Stomach (tissue), 9 donors: ENCODE results near the gene VTI1A. TPM values are rescaled to one million over a fixed set of nuclear protein-coding genes. Genes with fewer than 3 reads are reported as not detected.

Experiments
- DNase-seq, 2 donors: peaks; one replicate each; pipeline versions ENCODE4 v3.0.0 to v3.0.0-alpha.2; 2013 to 2019
- H3K27ac ChIP-seq, 5 donors: fragments of 200-600 bp in 4 of 5; sonication (generic) in 4 of 5; one replicate each; pipeline ENCODE4 v1.5.1; 2013 to 2019; ENCODE audit warnings: mild to moderate bottlenecking in 1 of 5, moderate library complexity in 1 of 5
- H3K27me3 ChIP-seq, 3 donors: fragments of 200-600 bp; sonication (generic); one replicate each; pipeline ENCODE4 v1.5.1; 2017 to 2019; ENCODE audit warnings: mixed run types in 1 of 3
- H3K36me3 ChIP-seq, 4 donors: fragments of 200-600 bp; sonication (generic); 1 replicate in 3 of 4; 2 replicates in 1 of 4; pipeline ENCODE4 v1.5.1; 2016 to 2019
- H3K4me1 ChIP-seq, 4 donors: fragments of 200-600 bp; sonication (generic); one replicate each; pipeline ENCODE4 v1.5.1; 2016 to 2019
- H3K4me3 ChIP-seq, 4 donors: fragments of 200-600 bp; sonication (generic) in 3 of 4; one replicate each; pipeline ENCODE4 v1.5.1; 2016 to 2019; ENCODE audit warnings: mild to moderate bottlenecking in 1 of 4
- H3K9me3 ChIP-seq, 4 donors: fragments of 200-600 bp; sonication (generic); one replicate each; pipeline ENCODE4 v1.5.1; 2016 to 2019
- EP300 ChIP-seq: sonication (generic); formaldehyde crosslinking; IDR thresholded peaks from one replicate; pipeline ENCODE4 v1.6.1; 2017; ENCODE audit warnings: antibody characterized with exemption
- POLR2A ChIP-seq, 4 donors: fragments of 450-650 bp; IDR thresholded peaks; one replicate each; pipeline ENCODE4 v1.6.1; 2016; ENCODE audit warnings: antibody characterized with exemption in 4 of 4, control low read depth in 2 of 4, mild to moderate bottlenecking in 1 of 4, moderate library complexity in 1 of 4
- POLR2AphosphoS5 ChIP-seq, 3 donors: sonication (generic); formaldehyde crosslinking; IDR thresholded peaks; one replicate each; pipeline ENCODE4 v1.6.1; 2016; ENCODE audit warnings: antibody characterized with exemption in 3 of 3
- WGBS, 5 donors: extraction: QIAGEN DNeasy Blood & Tissue Kit in 3 of 5; methylation state at CpG; one replicate each; pipeline versions ENCODE4 v1.1.5 to v1.1.7; 2013 to 2018; 5-methylcytosine and 5-hydroxymethylcytosine counted together
- intact Hi-C: fragments of 100-400 bp; cut with DNase I; formaldehyde crosslinking; loops from one replicate; pipeline ENCODE4 v1.15.1; 2023; ENCODE audit warnings: low total_unique reads
- polyA plus RNA-seq, 3 donors: library from polyadenylated mRNA; stranded (reverse); fragments of 200-250 nt; gene quantifications; one replicate each; pipeline ENCODE4 v1.2.3, GENCODE V29; 2013
- total RNA-seq, 5 donors: library from RNA; depleted of rRNA; stranded (reverse); fragments of >200 nt; gene quantifications; one replicate each; pipeline versions ENCODE4 v1.1.0 to v1.2.3, GENCODE V29; 2014 to 2016
- TF ChIP-seq, protein P1 (sequence below), 7 experiments: fragments of 450-650 bp in 4 of 7; fragments of 200-600 bp in 3 of 7; sonication (generic) in 3 of 7; IDR thresholded peaks; one replicate each; pipeline ENCODE4 v1.5.1; 2016 to 2019; ENCODE audit warnings: antibody characterized with exemption in 7 of 7, control low read depth in 2 of 7, mild to moderate bottlenecking in 1 of 7
- donor health status: healthy with polysubstance abuse.
- donor health status: Bipolar disorder and iron deficiency.
- donor health status: healthy.

VTI1A gene
- total and polyA plus RNA-seq, 8 donors, result 6.5 to 222 (median 57.4) TPM

DNA sequence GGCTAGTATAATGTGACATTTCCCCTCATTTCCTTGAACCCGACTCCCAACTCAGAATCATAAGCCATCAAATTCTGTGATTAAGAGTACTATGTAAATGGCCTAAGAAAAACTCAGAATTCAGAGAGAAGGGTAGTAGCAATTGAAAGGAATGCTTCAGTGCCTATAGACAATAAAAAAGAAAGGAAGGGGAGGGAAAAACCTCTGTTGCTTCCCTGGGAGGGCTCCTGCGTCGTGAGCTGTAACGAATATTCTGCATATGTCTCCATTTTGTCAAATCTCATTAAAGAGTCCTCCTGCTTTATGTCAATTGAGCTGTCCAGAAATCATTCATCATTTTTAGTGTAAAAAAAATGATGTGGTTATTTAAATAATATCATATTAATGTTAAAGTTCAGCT is 223.0 kb downstream of the VTI1A start:
- H3K27me3 ChIP-seq, result no peaks in the 10 kb centered on the region
- intact Hi-C loops, result no loop called here
- no peak for TF ChIP-seq POLR2A (IDR thresholded peaks at IDR 0.05)
- TF ChIP-seq, protein P1, sequence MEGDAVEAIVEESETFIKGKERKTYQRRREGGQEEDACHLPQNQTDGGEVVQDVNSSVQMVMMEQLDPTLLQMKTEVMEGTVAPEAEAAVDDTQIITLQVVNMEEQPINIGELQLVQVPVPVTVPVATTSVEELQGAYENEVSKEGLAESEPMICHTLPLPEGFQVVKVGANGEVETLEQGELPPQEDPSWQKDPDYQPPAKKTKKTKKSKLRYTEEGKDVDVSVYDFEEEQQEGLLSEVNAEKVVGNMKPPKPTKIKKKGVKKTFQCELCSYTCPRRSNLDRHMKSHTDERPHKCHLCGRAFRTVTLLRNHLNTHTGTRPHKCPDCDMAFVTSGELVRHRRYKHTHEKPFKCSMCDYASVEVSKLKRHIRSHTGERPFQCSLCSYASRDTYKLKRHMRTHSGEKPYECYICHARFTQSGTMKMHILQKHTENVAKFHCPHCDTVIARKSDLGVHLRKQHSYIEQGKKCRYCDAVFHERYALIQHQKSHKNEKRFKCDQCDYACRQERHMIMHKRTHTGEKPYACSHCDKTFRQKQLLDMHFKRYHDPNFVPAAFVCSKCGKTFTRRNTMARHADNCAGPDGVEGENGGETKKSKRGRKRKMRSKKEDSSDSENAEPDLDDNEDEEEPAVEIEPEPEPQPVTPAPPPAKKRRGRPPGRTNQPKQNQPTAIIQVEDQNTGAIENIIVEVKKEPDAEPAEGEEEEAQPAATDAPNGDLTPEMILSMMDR (IDR thresholded peaks at IDR 0.05), result no peak
- TF ChIP-seq POLR2AphosphoS5 (IDR thresholded peaks at IDR 0.05), result no peak
- no peaks in the 10 kb centered on the region for H3K9me3 ChIP-seq
- no peak overlapping the region for H3K27ac ChIP-seq
- H3K4me3 ChIP-seq, result no peak overlapping the region
- DNase-seq, result no peak
- WGBS, 5 donors, result 96 to 99% (median 97%) methylated on average over 4 of the region's 4 CpGs
- H3K4me1 ChIP-seq, result peaks cover 0 to 6% (median 0%) of the 10 kb centered on the region in 4 donors
- peaks cover 4 to 19% (median 12%) of the 10 kb centered on the region in 4 donors for H3K36me3 ChIP-seq

DNA sequence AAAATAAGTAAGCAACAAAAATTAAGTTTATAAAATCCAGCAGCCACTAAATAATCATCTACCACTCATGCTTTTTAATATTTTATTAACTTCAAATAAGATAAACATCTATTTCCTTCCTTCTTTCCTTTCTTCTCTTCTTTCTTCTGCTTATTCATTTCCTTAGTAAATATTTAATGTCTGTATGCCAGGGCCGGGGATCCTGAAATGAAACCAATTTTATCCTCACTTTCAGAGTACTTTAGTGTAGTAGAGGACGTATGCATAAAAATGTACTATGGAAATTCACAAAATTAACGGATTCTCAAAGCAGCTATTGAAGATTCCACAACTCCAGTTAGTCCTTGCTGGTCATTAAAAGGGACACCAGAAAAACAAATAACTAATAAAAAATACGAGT is 224.7 kb downstream of the VTI1A start:
- 64 to 77% (median 73%) methylated on average over 4 of the region's 4 CpGs for WGBS, 5 donors
- Histone ChIP-seq H3K4me1 (peaks cover 0 to 6% (median 0%) of the 10 kb centered on the region in 4 donors), H3K9me3 (no peaks in the 10 kb centered on the region), H3K4me3 (no peak overlapping the region), H3K36me3 (peaks cover 4 to 19% (median 12%) of the 10 kb centered on the region in 4 donors), H3K27me3 (no peaks in the 10 kb centered on the region), H3K27ac (no peak overlapping the region)
- DNase-seq, result no peak
- TF ChIP-seq, protein P1 (IDR thresholded peaks at IDR 0.05), result no peak
- no peak for TF ChIP-seq EP300
- no peak for TF ChIP-seq POLR2AphosphoS5 (IDR thresholded peaks at IDR 0.05)
- no peak for TF ChIP-seq POLR2A (IDR thresholded peaks at IDR 0.05)
- intact Hi-C loops, result no loop called here

DNA sequence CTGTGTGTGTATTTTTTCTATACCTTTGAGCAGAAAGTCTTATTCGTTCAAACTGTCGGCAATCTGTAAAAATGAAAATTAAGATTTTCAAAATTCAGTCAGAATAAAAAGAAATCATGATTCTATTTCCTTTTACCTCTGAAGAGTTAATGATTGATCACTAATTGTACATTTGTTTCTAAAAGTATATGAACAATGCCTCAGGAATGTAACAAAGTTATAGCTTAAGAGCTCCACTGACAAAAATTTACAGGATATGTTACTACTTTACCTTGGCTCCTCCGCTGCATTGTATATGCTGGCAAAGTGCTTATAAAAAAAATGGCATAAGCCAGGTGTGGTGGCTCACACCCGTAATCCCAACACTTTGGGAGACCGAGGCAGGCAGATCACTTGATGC is 225.7 kb downstream of the VTI1A start:
- intact Hi-C loops, result no loop called here
- DNase-seq, result no peak
- Histone ChIP-seq H3K4me1 (peaks cover 0 to 9% (median 0%) of the 10 kb centered on the region in 4 donors), H3K27me3 (no peaks in the 10 kb centered on the region), H3K4me3 (no peak overlapping the region), H3K27ac (no peak overlapping the region), H3K9me3 (no peaks in the 10 kb centered on the region), H3K36me3 (peaks cover 4 to 19% (median 12%) of the 10 kb centered on the region in 4 donors)
- TF ChIP-seq POLR2A (IDR thresholded peaks at IDR 0.05), result no peak
- TF ChIP-seq, protein P1 (IDR thresholded peaks at IDR 0.05), result no peak
- TF ChIP-seq EP300, result no peak
- TF ChIP-seq POLR2AphosphoS5 (IDR thresholded peaks at IDR 0.05), result no peak
- 91 to 98% (median 96%) methylated on average over 5 of the region's 5 CpGs for WGBS, 5 donors

DNA sequence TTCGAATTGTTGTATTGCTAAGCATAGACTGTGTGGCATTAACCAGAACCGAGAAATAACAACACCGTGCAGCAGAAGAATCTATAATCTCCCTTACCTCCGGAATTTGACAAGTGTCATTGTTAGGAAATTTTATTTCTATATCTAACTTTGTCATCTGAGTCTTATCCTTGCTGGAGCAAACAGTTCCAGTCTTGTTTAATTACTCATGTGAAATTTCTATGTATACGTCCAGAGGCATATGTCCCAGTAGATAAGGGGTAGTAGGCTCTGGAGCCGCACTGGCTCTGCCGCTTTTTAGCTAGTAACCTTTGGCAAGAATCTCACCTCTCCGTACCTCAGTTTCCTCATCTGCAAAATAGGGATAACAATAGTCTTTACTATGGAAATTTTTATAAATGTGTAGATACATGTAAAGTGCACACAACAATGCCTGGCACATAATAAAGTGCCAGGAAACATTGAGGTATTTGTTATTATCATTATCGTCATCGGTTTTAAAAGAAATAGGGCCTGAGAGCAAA is 228.6 kb downstream of the VTI1A start:
- Histone ChIP-seq H3K27ac (no peak overlapping the region), H3K36me3 (peaks cover 0 to 3% (median 0%) of the 10 kb centered on the region in 4 donors), H3K4me1 (peaks cover 0 to 14% (median 8%) of the 10 kb centered on the region in 4 donors), H3K4me3 (no peak overlapping the region), H3K27me3 (no peaks in the 10 kb centered on the region), H3K9me3 (no peaks in the 10 kb centered on the region)
- no peak for TF ChIP-seq POLR2A (IDR thresholded peaks at IDR 0.05)
- DNase-seq, result no peak
- 88 to 93% (median 91%) methylated on average over 10 of the region's 10 CpGs for WGBS, 5 donors
- intact Hi-C loops, result no loop called here

DNA sequence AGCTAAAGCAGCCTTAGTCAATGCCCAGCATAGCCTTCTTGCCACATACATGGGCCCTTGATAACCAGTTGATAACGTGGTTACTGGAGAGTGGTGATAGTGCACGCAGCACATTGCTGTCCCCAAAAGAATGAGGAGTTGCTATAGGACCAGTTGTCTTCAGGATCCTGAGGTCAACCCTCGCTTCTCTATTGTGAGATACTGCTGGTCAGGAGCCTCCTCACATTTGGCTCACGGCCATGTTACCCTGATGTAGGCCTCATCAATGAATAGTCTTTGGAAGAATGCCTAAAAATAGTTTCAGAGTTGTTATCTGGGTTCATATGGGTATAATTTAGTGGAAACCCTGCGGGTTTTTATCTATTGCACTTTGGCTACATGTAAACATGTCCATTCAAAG is 230.7 kb downstream of the VTI1A start:
- intact Hi-C loops, result no loop called here
- H3K36me3 ChIP-seq, result no peaks in the 10 kb centered on the region
- H3K4me1 ChIP-seq, result peaks cover 0 to 13% (median 6%) of the 10 kb centered on the region in 4 donors
- WGBS, 5 donors, result 34 to 59% (median 37%) methylated on average over 5 of the region's 5 CpGs
- H3K27ac ChIP-seq, result no peak overlapping the region
- peak in 1 of 2 donors; percentile 40 for DNase-seq
- no peaks in the 10 kb centered on the region for H3K9me3 ChIP-seq
- TF ChIP-seq POLR2AphosphoS5 (IDR thresholded peaks at IDR 0.05) (no peak), EP300 (no peak), POLR2A (IDR thresholded peaks at IDR 0.05) (no peak)
- TF ChIP-seq, protein P1 (IDR thresholded peaks at IDR 0.05), result no peak
- no peaks in the 10 kb centered on the region for H3K27me3 ChIP-seq
- no peak overlapping the region for H3K4me3 ChIP-seq
